Mesothelial cell of epicardium (in vitro differentiated cells): ENCODE measurements around the gene SLC9A4. TPM values are rescaled to one million over a fixed set of nuclear protein-coding genes. Genes with fewer than 3 reads are reported as not detected.
A peak's percentile ranks its signal among the peaks of the same experiment; 100 is the strongest.

Experiments used
- DNase-seq, 2 experiments: peaks; one replicate each; pipeline ENCODE4 v3.0.0; 2021; ENCODE audit warnings: low spot score in 2 of 2; ENCODE audit not compliant: unreplicated experiment in 2 of 2
- H3K27ac Mint-ChIP-seq: 2 replicates; pipeline ENCODE4 v1.8.0; 2021; ENCODE audit warnings: mixed read lengths
- H3K27me3 Mint-ChIP-seq: 2 replicates; pipeline ENCODE4 v1.8.0; 2021; ENCODE audit warnings: low read depth, mixed read lengths
- H3K36me3 Mint-ChIP-seq: 2 replicates; pipeline ENCODE4 v1.8.0; 2021; ENCODE audit warnings: mixed read lengths
- H3K4me1 Mint-ChIP-seq: 2 replicates; pipeline ENCODE4 v1.8.0; 2021; ENCODE audit warnings: mixed read lengths
- H3K4me3 Mint-ChIP-seq: 2 replicates; pipeline ENCODE4 v1.8.0; 2021; ENCODE audit warnings: mild to moderate bottlenecking, moderate library complexity, mixed read lengths
- H3K9me3 Mint-ChIP-seq: 2 replicates; pipeline ENCODE4 v1.8.0; 2021; ENCODE audit warnings: mixed read lengths
- CTCF ChIP-seq: fragments of 200-600 bp; sonication (generic); IDR thresholded peaks from one replicate; pipeline ENCODE4 v1.5.0; 2021; ENCODE audit warnings: antibody characterized with exemption; ENCODE audit not compliant: unreplicated experiment
- total RNA-seq: library from RNA; stranded (reverse); gene quantifications from 3 replicates; pipeline ENCODE4 v1.2.1, GENCODE V29; 2021

The SLC9A4 gene, protein sequence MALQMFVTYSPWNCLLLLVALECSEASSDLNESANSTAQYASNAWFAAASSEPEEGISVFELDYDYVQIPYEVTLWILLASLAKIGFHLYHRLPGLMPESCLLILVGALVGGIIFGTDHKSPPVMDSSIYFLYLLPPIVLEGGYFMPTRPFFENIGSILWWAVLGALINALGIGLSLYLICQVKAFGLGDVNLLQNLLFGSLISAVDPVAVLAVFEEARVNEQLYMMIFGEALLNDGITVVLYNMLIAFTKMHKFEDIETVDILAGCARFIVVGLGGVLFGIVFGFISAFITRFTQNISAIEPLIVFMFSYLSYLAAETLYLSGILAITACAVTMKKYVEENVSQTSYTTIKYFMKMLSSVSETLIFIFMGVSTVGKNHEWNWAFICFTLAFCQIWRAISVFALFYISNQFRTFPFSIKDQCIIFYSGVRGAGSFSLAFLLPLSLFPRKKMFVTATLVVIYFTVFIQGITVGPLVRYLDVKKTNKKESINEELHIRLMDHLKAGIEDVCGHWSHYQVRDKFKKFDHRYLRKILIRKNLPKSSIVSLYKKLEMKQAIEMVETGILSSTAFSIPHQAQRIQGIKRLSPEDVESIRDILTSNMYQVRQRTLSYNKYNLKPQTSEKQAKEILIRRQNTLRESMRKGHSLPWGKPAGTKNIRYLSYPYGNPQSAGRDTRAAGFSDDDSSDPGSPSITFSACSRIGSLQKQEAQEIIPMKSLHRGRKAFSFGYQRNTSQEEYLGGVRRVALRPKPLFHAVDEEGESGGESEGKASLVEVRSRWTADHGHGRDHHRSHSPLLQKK
- 0.07 to 0.11 TPM (median 0.11 TPM) in 3 replicates for total RNA-seq

- Mint-ChIP-seq H3K9me3 (peaks cover 14% of the 10 kb centered on the region), H3K27ac (no peak within 1 kb of the TSS), H3K27me3 (peaks cover 23% of the 10 kb centered on the region), H3K4me3 (no peak within 1 kb of the TSS), H3K36me3 (no peaks in the 10 kb centered on the region), H3K4me1 (no peaks in the 10 kb centered on the region)
- DNase-seq, result peak in 1 of 2 experiments; percentile 61
- peak; percentile 87 for TF ChIP-seq CTCF
These were observed at the start of gene SLC9A4 for GRCh38 chr2:102473020-102473419. SLC9A4 (plus strand) TSS chr2:102473226; CDS start chr2:102473760, 534 bp downstream.

DNA sequence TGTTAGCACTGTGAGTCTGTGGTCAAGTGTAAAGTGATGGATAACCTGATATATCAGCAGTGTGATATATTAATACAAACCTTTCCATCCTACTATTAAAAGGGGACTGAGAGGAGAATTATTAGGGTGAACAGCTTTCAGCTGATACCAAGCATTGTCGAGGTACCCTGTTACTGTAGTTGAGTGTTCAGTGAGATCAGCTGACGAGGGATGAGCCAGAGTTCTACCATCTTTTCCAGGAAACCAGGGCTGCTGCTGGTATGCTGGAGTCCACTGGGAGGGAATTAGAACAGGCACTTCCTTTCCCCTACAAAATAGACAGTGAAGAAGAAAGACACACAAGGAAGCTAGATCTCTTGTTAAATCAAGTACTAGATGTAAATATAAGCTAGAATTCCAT is 49.7 kb upstream of the SLC9A4 start:
- no peak overlapping the region for H3K27ac Mint-ChIP-seq
- TF ChIP-seq CTCF, result no peak
- H3K36me3 Mint-ChIP-seq, result no peaks in the 10 kb centered on the region
- no peak overlapping the region for H3K4me3 Mint-ChIP-seq
- H3K9me3 Mint-ChIP-seq, result peaks cover 4% of the 10 kb centered on the region
- peaks cover 52% of the 10 kb centered on the region for H3K27me3 Mint-ChIP-seq
- DNase-seq, result no peak
- no peaks in the 10 kb centered on the region for H3K4me1 Mint-ChIP-seq

- TF ChIP-seq CTCF, result no peak
- DNase-seq, result no peak
- Mint-ChIP-seq H3K4me1 (no peaks in the 10 kb centered on the region), H3K9me3 (peaks cover 4% of the 10 kb centered on the region), H3K27me3 (peaks cover 51% of the 10 kb centered on the region), H3K27ac (no peak overlapping the region), H3K36me3 (no peaks in the 10 kb centered on the region), H3K4me3 (no peak overlapping the region)
These were observed 48.3 kb upstream of the SLC9A4 start for GRCh38 chr2:102424754-102425153.

GRCh38 chr2:102425441-102426132 is 47.4 kb upstream of the SLC9A4 start:
- peaks cover 4% of the 10 kb centered on the region for H3K9me3 Mint-ChIP-seq
- H3K4me1 Mint-ChIP-seq, result no peaks in the 10 kb centered on the region
- H3K27me3 Mint-ChIP-seq, result peaks cover 50% of the 10 kb centered on the region

More at GRCh38 chr2:102425441-102426132, 47.4 kb upstream of the SLC9A4 start:
- H3K36me3 Mint-ChIP-seq, result no peaks in the 10 kb centered on the region
- no peak overlapping the region for H3K4me3 Mint-ChIP-seq
- TF ChIP-seq CTCF, result no peak
- no peak overlapping the region for H3K27ac Mint-ChIP-seq
- DNase-seq, result no peak
